Erythroblast (primary cell): ENCODE results near the gene TTC27.

Experiments used
- DNase-seq, 2 experiments: peaks; one replicate each; lab custom pipeline; 2025; lab: John Stamatoyannopoulos, UW
- GATA1 ChIP-seq: IDR thresholded peaks from 2 replicates; pipeline ENCODE4 v1.6.1; 2011; ENCODE audit warnings: low read depth, mild to moderate bottlenecking, control low read depth, low read length, moderate library complexity
- POLR2A ChIP-seq: IDR thresholded peaks from 2 replicates; pipeline ENCODE4 v1.6.1; 2011; ENCODE audit warnings: mild to moderate bottlenecking, low read length

Gene TTC27

DNA sequence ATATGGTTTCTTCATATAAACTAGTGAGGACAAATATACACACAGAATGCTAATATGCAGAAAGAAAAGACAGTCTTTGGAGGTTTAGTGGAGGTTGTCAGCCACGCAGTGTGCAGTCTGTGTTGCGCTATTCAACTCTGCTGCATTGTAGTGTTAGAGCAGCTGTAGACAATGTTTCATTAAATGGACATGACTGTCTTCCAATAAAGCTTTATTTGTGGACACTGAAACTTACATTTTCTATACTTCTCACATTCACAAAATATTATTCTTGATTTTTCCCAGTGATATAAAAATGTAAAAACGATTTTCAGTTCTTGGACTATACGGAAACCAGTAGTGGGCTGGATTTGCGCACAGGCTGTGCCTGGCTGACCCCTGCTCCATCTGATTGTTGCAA is 13.3 kb downstream of the TTC27 start:
- TF ChIP-seq POLR2A (no peak), GATA1 (no peak)
- DNase-seq, result no peak

DNA sequence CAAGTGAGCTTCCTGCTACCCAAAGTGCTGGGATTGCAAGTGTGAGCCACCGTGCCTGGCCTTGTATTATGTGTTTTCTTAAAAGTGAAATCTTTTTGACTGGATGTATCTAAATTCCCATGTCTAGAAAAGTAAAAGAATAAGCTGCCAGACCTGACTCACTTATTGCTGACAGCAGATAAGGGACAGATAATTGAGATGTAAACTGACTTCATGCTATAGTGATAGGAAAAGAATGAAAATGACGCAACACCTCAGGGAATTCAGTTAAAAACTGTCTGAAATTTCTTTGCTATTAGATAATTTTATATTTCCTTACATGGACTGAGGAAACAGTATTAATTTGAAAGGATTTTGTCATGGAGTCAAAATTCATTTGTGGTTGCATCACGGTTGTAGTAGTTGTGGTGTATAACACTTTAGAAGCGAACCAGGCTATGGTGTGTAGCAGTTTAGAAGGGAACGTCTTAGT is 19.4 kb downstream of the TTC27 start:
- TF ChIP-seq POLR2A, result no peak
- TF ChIP-seq GATA1, result no peak
- peak; percentile 18 to 34 for DNase-seq

GRCh38 chr2:32652555-32653209 is 24.8 kb downstream of the TTC27 start:
- TF ChIP-seq POLR2A (no peak), GATA1 (no peak)
- no peak for DNase-seq

DNA sequence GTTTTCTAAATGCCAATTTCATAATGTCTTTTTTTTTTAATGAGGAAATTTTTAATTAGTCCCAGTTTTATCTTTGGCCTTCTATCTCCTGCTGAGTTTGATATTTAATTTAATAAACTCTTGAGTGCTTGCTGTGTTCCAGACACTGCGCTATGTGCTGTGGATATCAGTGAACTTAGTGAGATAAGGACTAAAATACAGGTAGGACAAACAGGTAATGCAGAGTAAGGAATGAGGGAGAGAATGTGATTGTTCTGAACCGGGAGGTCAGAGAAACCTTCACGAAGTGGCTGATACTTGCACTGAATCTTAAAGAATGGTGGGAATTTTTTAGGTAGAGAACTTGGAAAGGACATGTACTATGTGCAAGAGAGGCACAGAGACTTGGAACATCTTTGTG is 28.2 kb downstream of the TTC27 start:
- TF ChIP-seq POLR2A (no peak), GATA1 (no peak)
- DNase-seq, result no peak

DNA sequence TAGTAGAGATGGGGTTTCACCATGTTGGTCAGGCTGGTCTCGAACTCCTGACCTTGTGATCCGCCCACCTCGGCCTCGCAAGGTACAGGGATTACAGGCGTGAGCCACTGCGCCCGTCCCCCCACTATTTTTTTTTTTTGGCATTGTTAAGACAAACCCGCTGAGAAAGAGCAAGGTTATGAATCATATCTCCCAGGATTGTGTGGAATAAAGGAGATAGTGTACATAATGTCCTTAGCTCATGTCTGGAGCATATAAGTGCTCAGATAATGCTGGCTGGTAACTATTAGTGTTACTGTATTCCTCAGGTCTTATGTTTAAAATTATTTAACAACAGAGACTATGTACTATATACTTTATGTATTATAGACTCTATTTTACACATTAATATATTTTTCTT is 36.0 kb downstream of the TTC27 start:
- no peak for TF ChIP-seq GATA1
- no peak for TF ChIP-seq POLR2A
- peak in 1 of 2 experiments; percentile 11 for DNase-seq

- TF ChIP-seq POLR2A (no peak), GATA1 (no peak)
- no peak for DNase-seq
These were observed 38.9 kb downstream of the TTC27 start for GRCh38 chr2:32666704-32667103.

GRCh38 chr2:32668254-32668653 is 40.4 kb downstream of the TTC27 start:
- no peak for DNase-seq
- TF ChIP-seq GATA1, result no peak
- TF ChIP-seq POLR2A, result no peak

DNA sequence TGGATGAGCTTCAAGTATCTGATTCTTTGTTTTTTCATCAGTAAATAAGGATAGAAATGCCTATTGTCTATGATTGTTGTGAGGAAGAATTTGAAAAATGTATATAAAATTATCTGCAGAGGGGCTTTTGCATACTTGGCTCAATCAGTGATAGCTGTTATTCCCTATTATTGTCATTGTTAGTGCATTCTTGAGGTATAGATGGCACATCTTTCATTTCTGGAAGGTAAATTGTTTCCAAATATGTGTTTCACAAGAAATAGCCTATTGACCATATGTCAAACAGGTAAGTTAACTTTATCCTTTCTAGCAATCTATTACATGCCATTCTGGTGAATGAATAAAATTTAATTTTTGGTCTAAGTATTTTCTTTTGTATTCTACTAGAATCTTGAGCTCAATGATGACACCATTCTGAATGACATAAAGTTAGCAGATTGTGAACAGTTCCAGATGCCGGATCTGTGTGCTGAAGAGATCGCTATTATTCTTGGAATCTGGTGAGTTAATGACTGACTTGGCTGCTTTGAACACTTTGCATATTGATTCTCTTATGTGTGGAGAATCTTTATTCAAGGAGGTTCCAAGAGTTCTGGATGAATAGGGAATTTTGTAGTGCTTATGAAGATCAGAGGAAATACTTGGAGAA is 44.2 kb downstream of the TTC27 start:
- no peak for TF ChIP-seq GATA1
- no peak for TF ChIP-seq POLR2A
- no peak for DNase-seq

- TF ChIP-seq GATA1, result no peak
- TF ChIP-seq POLR2A, result no peak
- DNase-seq, result no peak
These were observed 51.0 kb downstream of the TTC27 start for GRCh38 chr2:32678825-32679224.

DNA sequence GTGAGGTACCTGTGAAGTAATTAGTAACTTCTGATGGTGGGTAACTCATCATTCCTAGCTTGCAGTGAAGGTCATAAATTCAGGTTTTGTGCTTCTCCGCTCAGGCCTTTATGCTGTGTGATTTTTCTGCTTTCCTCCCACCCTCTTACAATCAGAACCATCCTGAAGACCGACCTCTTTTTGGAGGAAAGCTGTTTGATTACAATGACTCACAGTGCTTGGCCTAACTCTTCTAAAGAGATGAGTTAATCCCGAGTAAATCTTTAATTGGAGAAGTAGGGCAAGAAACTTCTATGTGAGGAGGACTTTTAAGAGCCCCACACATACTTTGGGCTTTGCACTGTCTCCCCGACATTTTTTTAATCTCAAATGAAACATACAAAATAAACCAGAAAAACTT is 53.1 kb downstream of the TTC27 start:
- no peak for DNase-seq
- TF ChIP-seq POLR2A (no peak), GATA1 (no peak)

GRCh38 chr2:32683520-32684086 is 55.8 kb downstream of the TTC27 start:
- no peak for TF ChIP-seq GATA1
- TF ChIP-seq POLR2A, result no peak
- no peak for DNase-seq

DNA sequence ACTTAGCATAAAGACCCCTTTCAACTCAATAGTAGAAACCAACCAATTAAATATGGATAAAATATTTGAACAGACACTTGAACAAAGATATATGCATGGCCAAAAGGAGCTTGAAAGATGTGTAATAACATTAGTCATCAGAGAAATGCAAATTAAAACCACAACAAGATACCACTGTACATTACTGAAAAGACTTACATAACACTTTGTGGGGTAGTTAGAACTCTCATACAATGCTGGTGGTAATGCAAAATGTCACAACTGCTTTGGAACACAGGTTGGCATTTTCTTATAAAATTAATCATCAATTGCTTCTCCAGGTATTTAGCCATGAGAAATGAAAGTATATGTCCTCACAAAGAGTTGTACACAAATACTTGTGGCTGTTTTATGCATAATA is 60.7 kb downstream of the TTC27 start:
- DNase-seq, result no peak
- TF ChIP-seq POLR2A (no peak), GATA1 (no peak)

DNA sequence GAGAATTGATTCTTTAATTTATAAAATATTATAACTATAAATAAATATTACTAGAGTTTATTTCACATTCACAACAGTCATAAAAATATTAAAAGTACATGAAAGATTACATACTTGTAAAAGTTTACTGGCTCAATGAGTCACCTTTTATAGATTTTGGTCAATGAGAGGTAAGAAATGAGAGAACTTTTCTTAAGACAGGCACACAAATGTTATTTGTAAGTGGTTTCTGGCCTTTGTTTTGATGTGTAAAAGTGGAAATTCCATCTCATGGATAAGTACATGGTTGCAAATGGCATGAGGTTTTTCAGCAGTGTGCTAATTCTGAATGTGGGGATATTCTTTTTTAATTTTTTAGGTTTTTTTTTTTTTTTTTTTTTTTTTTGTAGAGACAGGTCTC is 63.8 kb downstream of the TTC27 start:
- DNase-seq, result no peak
- no peak for TF ChIP-seq GATA1
- no peak for TF ChIP-seq POLR2A

DNA sequence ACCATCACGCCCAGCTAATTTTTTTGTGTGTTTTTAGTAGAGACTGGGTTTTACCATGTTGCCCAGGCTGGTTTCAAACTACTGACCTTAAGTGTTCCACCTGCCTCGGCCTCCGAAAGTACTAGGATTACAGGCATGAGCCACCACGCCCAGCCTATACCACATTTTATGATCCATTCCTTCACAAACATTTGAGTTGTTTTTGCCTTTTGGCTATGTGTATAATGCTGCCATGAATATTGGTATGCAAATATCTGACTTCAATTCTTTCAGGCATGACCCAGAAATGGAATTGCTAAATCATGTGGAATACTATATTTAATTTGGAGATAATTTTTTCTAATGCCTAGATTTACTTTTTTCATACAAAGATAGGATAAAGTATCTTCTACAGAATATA is 68.6 kb downstream of the TTC27 start:
- TF ChIP-seq POLR2A (no peak), GATA1 (no peak)
- DNase-seq, result no peak
